SK-N-SH treated with all-trans-retinoic acid at 6 μM for 48 hours (cell line): ENCODE results near the gene TPBGL.

ENCODE experiments used
- ARNTL ChIP-seq: fragments of 450-650 bp; formaldehyde crosslinking; IDR thresholded peaks from 2 replicates; pipeline ENCODE4 v1.5.0; 2020; ENCODE audit warnings: low read depth, mild to moderate bottlenecking, moderate library complexity, borderline replicate concordance
- TCF4 ChIP-seq: fragments of 250-450 bp; sonication (Bioruptor Pico); IDR thresholded peaks from 2 replicates; pipeline ENCODE4 v1.8.0; 2021; ENCODE audit warnings: mild to moderate bottlenecking, moderate library complexity, borderline replicate concordance
- ZC3H10 ChIP-seq: fragments of 250-450 bp; sonication (Bioruptor Pico); IDR thresholded peaks from 2 replicates; pipeline ENCODE4 v1.5.1; 2021; ENCODE audit warnings: mild to moderate bottlenecking, moderate library complexity
- ZNF70 ChIP-seq: fragments of 450-650 bp; formaldehyde crosslinking; IDR thresholded peaks from 2 replicates; pipeline ENCODE4 v1.5.0; 2020; ENCODE audit warnings: mild to moderate bottlenecking, moderate library complexity
- TF ChIP-seq, protein P1 (sequence below): fragments of 250-450 bp; sonication (Bioruptor Pico); IDR thresholded peaks from 2 replicates; pipeline ENCODE4 v1.8.0; 2020; ENCODE audit warnings: mild to moderate bottlenecking, moderate library complexity, borderline replicate concordance

DNA sequence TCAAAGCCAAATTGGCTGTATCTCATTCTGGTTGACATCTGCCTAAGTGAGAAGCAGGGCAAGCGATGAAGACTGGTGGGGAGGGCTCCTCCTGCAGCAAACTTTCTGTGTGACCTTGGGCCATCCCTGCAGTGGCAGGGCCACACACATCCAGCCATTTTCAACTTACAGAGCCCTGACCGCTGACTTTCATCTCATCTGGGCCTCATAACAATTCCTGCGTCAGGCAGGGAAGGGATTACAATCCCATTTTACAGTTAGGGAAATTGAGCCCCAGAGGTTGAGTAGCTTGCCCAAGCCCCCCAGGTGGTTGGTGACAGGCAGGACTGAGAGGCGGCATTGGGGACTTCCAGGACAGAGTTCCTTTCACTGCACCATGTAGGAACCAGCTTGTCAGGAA lies 21.9 kb downstream of the TPBGL start:
- TF ChIP-seq TCF4 (CRISPR knock-in tag): no peak
- no peak for TF ChIP-seq ZC3H10 (CRISPR knock-in tag)
- TF ChIP-seq, protein P1, sequence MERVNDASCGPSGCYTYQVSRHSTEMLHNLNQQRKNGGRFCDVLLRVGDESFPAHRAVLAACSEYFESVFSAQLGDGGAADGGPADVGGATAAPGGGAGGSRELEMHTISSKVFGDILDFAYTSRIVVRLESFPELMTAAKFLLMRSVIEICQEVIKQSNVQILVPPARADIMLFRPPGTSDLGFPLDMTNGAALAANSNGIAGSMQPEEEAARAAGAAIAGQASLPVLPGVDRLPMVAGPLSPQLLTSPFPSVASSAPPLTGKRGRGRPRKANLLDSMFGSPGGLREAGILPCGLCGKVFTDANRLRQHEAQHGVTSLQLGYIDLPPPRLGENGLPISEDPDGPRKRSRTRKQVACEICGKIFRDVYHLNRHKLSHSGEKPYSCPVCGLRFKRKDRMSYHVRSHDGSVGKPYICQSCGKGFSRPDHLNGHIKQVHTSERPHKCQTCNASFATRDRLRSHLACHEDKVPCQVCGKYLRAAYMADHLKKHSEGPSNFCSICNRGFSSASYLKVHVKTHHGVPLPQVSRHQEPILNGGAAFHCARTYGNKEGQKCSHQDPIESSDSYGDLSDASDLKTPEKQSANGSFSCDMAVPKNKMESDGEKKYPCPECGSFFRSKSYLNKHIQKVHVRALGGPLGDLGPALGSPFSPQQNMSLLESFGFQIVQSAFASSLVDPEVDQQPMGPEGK: no peak
- TF ChIP-seq ZNF70 (CRISPR knock-in tag): no peak
- no peak for TF ChIP-seq ARNTL
